HepG2 (cell line): ENCODE measurements around the gene CCDC97. TPM values are rescaled to one million over a fixed set of nuclear protein-coding genes. Genes with fewer than 3 reads are reported as not detected.

Source experiments
- ARNT2 ChIP-seq: sonication (generic); formaldehyde crosslinking; IDR thresholded peaks from 2 replicates; pipeline ENCODE4 v1.8.0; 2022; ENCODE audit warnings: mild to moderate bottlenecking, low read depth, missing genetic modification reagents, moderate library complexity
- DBP ChIP-seq: sonication (generic); formaldehyde crosslinking; IDR thresholded peaks from 2 replicates; pipeline ENCODE4 v1.4.0; 2020; ENCODE audit warnings: missing genetic modification reagents; ENCODE audit errors: not compliant biosample characterization
- MBD4 ChIP-seq: IDR thresholded peaks from 2 replicates; pipeline ENCODE4 v1.6.1; 2012; ENCODE audit warnings: low read length, inconsistent platforms, borderline replicate concordance
- MED13 ChIP-seq: sonication (generic); formaldehyde crosslinking; IDR thresholded peaks from 2 replicates; pipeline ENCODE4 v1.5.0; 2020; ENCODE audit warnings: missing genetic modification reagents
- MTERF4 ChIP-seq: sonication (generic); formaldehyde crosslinking; IDR thresholded peaks from 2 replicates; pipeline ENCODE4 v1.8.0; 2023; ENCODE audit warnings: mild to moderate bottlenecking, missing genetic modification reagents
- POLR2AphosphoS5 ChIP-seq: IDR thresholded peaks from 2 replicates; pipeline ENCODE4 v1.6.1; 2012; ENCODE audit warnings: low read depth, low read length
- SMYD3 ChIP-seq: sonication (generic); formaldehyde crosslinking; IDR thresholded peaks from 2 replicates; pipeline ENCODE4 v1.8.1; 2023; ENCODE audit warnings: mild to moderate bottlenecking, missing genetic modification reagents
- SRSF4 ChIP-seq: fragments of 200-400 bp; formaldehyde crosslinking; IDR thresholded peaks from one replicate; pipeline ENCODE4 v1.6.1; 2018; ENCODE audit warnings: mild to moderate bottlenecking, low read depth, low read length, moderate library complexity; ENCODE audit not compliant: poor library complexity, severe bottlenecking
- TSC22D2 ChIP-seq: sonication (generic); formaldehyde crosslinking; IDR thresholded peaks from 2 replicates; pipeline ENCODE4 v1.5.1; 2020; ENCODE audit warnings: missing genetic modification reagents, mild to moderate bottlenecking, borderline replicate concordance
- ZBTB38 ChIP-seq: sonication (generic); formaldehyde crosslinking; IDR thresholded peaks from 2 replicates; pipeline ENCODE4 v1.5.1; 2020; ENCODE audit warnings: mild to moderate bottlenecking, missing genetic modification reagents
- ZFYVE20 ChIP-seq: sonication (generic); formaldehyde crosslinking; IDR thresholded peaks from 2 replicates; pipeline ENCODE4 v1.8.0; 2023; ENCODE audit warnings: low read depth, mild to moderate bottlenecking, moderate library complexity, missing genetic modification reagents, borderline replicate concordance
- ZNF230 ChIP-seq: sonication (generic); formaldehyde crosslinking; IDR thresholded peaks from 2 replicates; pipeline ENCODE4 v1.4.0; 2020; ENCODE audit warnings: mild to moderate bottlenecking, missing genetic modification reagents
- ZNF260 ChIP-seq: sonication (generic); formaldehyde crosslinking; IDR thresholded peaks from 2 replicates; pipeline ENCODE4 v1.4.0; 2020; ENCODE audit warnings: missing genetic modification reagents, low read depth, mild to moderate bottlenecking, borderline replicate concordance
- ZNF274 ChIP-seq: sonication (generic); formaldehyde crosslinking; IDR thresholded peaks from 2 replicates; pipeline ENCODE4 v1.5.1; 2020; ENCODE audit warnings: mild to moderate bottlenecking, missing genetic modification reagents
- ZNF407 ChIP-seq: sonication (generic); formaldehyde crosslinking; IDR thresholded peaks from one replicate; pipeline ENCODE4 v1.5.1; 2020; ENCODE audit warnings: mild to moderate bottlenecking, missing genetic modification reagents; ENCODE audit errors: not compliant biosample characterization
- ZNF441 ChIP-seq: sonication (generic); formaldehyde crosslinking; IDR thresholded peaks from 2 replicates; pipeline ENCODE4 v1.7.0; 2021; ENCODE audit warnings: missing genetic modification reagents, borderline replicate concordance
- ZNF549 ChIP-seq: sonication (generic); formaldehyde crosslinking; IDR thresholded peaks from 2 replicates; pipeline ENCODE4 v1.5.0; 2020; ENCODE audit warnings: missing genetic modification reagents
- ZNF644 ChIP-seq: IDR thresholded peaks from 2 replicates; pipeline ENCODE4 v1.6.1; 2016; ENCODE audit warnings: low read depth
- ZNF850 ChIP-seq: sonication (generic); formaldehyde crosslinking; conservative IDR thresholded peaks from 2 replicates; pipeline ENCODE4 v1.9.0; 2021; ENCODE audit warnings: mild to moderate bottlenecking, missing genetic modification reagents
- polyA plus RNA-seq, 8 experiments: library from polyadenylated mRNA; depleted of rRNA in 3 of 8; stranded (reverse) in 7 of 8; unstranded in 1 of 8; fragments of >200 nt; fragmentation: Illumina TruSeq in 4 of 8; extraction: Trizol in 4 of 8; gene quantifications; 2 replicates each; pipeline versions ENCODE4 v1.2.1 to v1.2.3, GENCODE V29; 2011 to 2016; ENCODE audit warnings: low read depth in 4 of 8, missing spikeins in 1 of 8, mixed read lengths in 1 of 8; ENCODE audit not compliant: insufficient read depth in 1 of 8
- total RNA-seq, 5 experiments: library from RNA; depleted of rRNA; stranded (reverse); fragments of >200 nt; fragmentation: Illumina TruSeq; extraction: Trizol; gene quantifications; 2 replicates each; pipeline ENCODE4 v1.2.3, GENCODE V29; 2016; ENCODE audit warnings: low read depth in 1 of 5

Gene CCDC97
- total and polyA plus RNA-seq, 2 of the 13 experiments (the other 11 are each of a cell fraction or from before 2014, with no cell fraction given) = 6.2 to 7.3 TPM

GRCh38 chr19:41264581-41265394, 45.2 kb upstream of the CCDC97 start (continued):
- TF ChIP-seq ZNF549 (CRISPR knock-in tag) (no peak), DBP (CRISPR knock-in tag) (no peak), TSC22D2 (no peak), SMYD3 (CRISPR knock-in tag) (no peak), SRSF4 (no peak), MTERF4 (CRISPR knock-in tag) (peak; percentile 90), MED13 (CRISPR knock-in tag) (no peak), ARNT2 (no peak), ZNF274 (CRISPR knock-in tag) (0 out of 2 replicates have a peak, but pooled peaks have one; percentile 20), ZNF407 (peak; percentile 43), MBD4 (no peak), ZNF260 (CRISPR knock-in tag) (no peak), ZNF230 (no peak), ZNF850 (CRISPR knock-in tag) (no peak), ZNF441 (CRISPR knock-in tag) (peak; percentile 53; the same call in 1 of the 2 replicates), ZFYVE20 (CRISPR knock-in tag) (0 out of 2 replicates have a peak, but pooled peaks have one; percentile 50), ZNF644 (CRISPR knock-in tag) (no peak), ZBTB38 (CRISPR knock-in tag) (no peak), POLR2AphosphoS5 (peak; percentile 56)
